ENCODE measurements around the gene XKR3. TPM values are rescaled to one million over a fixed set of nuclear protein-coding genes. Genes with fewer than 3 reads are reported as not detected.

The XKR3 gene
- total and polyA plus RNA-seq, 2 of the 8 experiments (the other 6 are each of a cell fraction or from before 2014, with no cell fraction given): 0.17 TPM; not detected in 1

DNA sequence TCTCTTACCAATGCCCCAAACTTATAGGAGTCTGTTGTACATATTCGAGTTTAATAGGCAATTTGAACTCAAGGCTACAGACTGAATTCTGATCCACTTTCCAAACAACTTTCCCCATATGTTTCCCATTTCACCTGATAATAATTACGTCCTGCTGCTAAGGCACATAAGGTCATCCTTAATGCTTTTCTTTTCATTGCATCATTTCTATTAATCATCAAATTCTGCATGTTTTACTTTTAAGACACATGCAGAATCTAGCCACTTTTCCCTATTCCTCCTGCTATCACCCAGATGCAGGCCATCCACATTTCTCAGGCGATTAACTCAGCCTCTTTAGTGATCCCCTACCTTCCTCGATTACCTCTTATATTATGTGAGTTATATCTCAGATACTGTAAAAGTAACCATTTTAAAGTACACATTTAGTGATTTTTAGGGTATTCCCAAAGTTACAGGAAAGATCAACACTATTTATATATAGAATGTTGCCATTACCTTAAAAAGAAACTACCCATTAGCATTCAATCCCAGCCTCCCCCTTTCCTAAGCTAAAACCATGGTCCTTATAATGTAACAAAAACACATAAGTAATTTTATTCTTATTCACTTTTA, 14.9 kb downstream of the XKR3 start:
- POLR2A ChIA-PET (ENCODE audit: partially characterized antibody): no interaction called here
- 89% methylated on average over 4 of the region's 4 CpGs; no CpG with 5 or more reads in 1 of the 2 experiments for WGBS, 2 experiments (ENCODE audit: extremely low coverage in 1 of 2, insufficient coverage in 1 of 2, insufficient read length in 1 of 2, insufficient replicate concordance in 2 of 2, low coverage in 1 of 2, low lambda C conversion rate in 2 of 2, missing lambda C conversion rate in 1 of 2)
- Histone ChIP-seq H3K27ac (ENCODE audit: low read depth, low read length) (no peak overlapping the region), H4K8ac (ENCODE audit: extremely low read depth, insufficient read depth, low read length) (no peak overlapping the region), H3K36me3 (ENCODE audit: control insufficient read depth in 2 of 4, insufficient read depth in 4 of 4, low read length in 3 of 4) (no peaks in the 10 kb centered on the region), H2BK12ac (ENCODE audit: low read depth, low read length) (no peak overlapping the region), H3K4me1 (replicated peaks in 1 of 4; ENCODE audit: control insufficient read depth in 3 of 4, insufficient read depth in 4 of 4, low read length in 3 of 4) (peaks cover 0 to 3% (median 3%) of the 10 kb centered on the region in 4 experiments; a peak in 2 of 7 replicates), H3K4me3 (ENCODE audit: extremely low read depth in 1 of 4, insufficient read depth in 2 of 4, low read depth in 3 of 4, low read length in 4 of 4) (no peak overlapping the region), H3K4me2 (ENCODE audit: insufficient read depth in 1 of 2, low read depth in 2 of 2, low read length in 2 of 2) (no peak overlapping the region), H2AFZ (ENCODE audit: low read length) (no peak overlapping the region), H4K20me1 (replicated peaks in 1 of 2; ENCODE audit: control insufficient read depth in 1 of 2, insufficient read depth in 2 of 2, low read length in 2 of 2) (no peaks in the 10 kb centered on the region), H2AK5ac (ENCODE audit: low read depth, low read length) (no peak overlapping the region), H3K27me3 (replicated peaks in 1 of 4; ENCODE audit: control insufficient read depth in 3 of 4, extremely low read depth in 1 of 4, insufficient read depth in 3 of 4, low read length in 3 of 4) (no peaks in the 10 kb centered on the region), H3K23ac (ENCODE audit: insufficient read length) (no peak overlapping the region), H3K79me2 (ENCODE audit: control insufficient read depth in 1 of 2, insufficient read depth in 2 of 2, low read length in 2 of 2) (no peaks in the 10 kb centered on the region), H3K18ac (ENCODE audit: extremely low read depth, low read length) (no peak overlapping the region), H3K56ac (replicated peaks; ENCODE audit: insufficient read length, low read depth, low read length) (no peak overlapping the region), H3K23me2 (ENCODE audit: low read depth, low read length) (no peaks in the 10 kb centered on the region), H4K5ac (ENCODE audit: insufficient read length, low read depth, low read length) (no peak overlapping the region), H4K91ac (replicated peaks; ENCODE audit: insufficient read length, low read length) (no peak overlapping the region), H2BK5ac (ENCODE audit: low read depth, low read length) (no peak overlapping the region), H3K9ac (replicated peaks in 1 of 4; ENCODE audit: extremely low read depth in 1 of 4, low read depth in 3 of 4, low read length in 3 of 4) (no peak overlapping the region), H2BK120ac (replicated peaks; ENCODE audit: low read depth, low read length) (no peak overlapping the region), H3K9me3 (ENCODE audit: insufficient read depth in 2 of 2, low read depth in 1 of 2, low read length in 1 of 2) (no peaks in the 10 kb centered on the region), H2BK15ac (ENCODE audit: low read length) (no peak overlapping the region), H2BK20ac (ENCODE audit: low read length) (no peak overlapping the region), H3K4ac (replicated peaks; ENCODE audit: insufficient read length, low read depth, low read length) (no peak overlapping the region), H3K14ac (ENCODE audit: insufficient read length) (no peak overlapping the region), H3K79me1 (ENCODE audit: low read depth, low read length) (no peaks in the 10 kb centered on the region)
- TF ChIP-seq BCL11A (IDR thresholded peaks at IDR 0.05; ENCODE audit: low read depth in 2 of 2, low read length in 2 of 2): no peak
- no peak for TF ChIP-seq RNF2 (IDR thresholded peaks at IDR 0.05; ENCODE audit: borderline replicate concordance, low read depth, low read length, missing control alignments, poor library complexity, severe bottlenecking)
- TF ChIP-seq SIRT6 (IDR thresholded peaks at IDR 0.05; ENCODE audit: low read length): no peak
- TF ChIP-seq TAF7 (optimal IDR thresholded peaks at IDR 0.05; ENCODE audit: borderline replicate concordance, low read depth, low read length): no peak
- DNase-seq (ENCODE audit: low read depth in 1 of 2, low spot score in 2 of 2) (no peak), FAIRE-seq (no peak)
- CTCF ChIA-PET (ENCODE audit: partially characterized antibody): no interaction called here
